NCI-H128 (cell line): ENCODE measurements around the gene NDUFA6.
"Not testable (repeated sequence)": the region's sequence is repeated elsewhere in the genome, so short reads cannot be mapped to it uniquely, and the experiment has no call there.

Experiments used
- DNase-seq: peaks from one replicate; lab custom pipeline; 2025; ENCODE audit not compliant: unreplicated experiment; lab: John Stamatoyannopoulos, UW

NDUFA6 gene

DNA sequence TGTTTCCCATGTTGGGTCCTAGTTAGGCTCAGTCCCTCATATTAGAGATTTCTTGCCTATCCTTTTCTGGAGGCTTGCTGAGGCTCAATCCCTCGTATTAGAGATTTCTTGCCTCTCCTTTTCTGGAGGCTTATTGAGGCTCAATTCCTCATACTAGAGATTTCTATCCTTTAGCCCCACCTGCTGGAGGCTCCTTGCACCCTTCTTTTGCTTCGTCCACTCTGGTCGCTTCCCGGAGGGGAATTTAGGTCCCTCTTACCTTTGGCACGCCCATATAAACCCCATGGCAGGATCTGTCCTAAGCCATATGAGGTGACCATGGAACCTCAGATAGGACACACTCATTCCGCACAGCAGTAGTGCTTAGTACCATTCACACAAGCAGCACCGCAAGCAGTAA, 24.1 kb upstream of the NDUFA6 start:
- no peak for DNase-seq

DNA sequence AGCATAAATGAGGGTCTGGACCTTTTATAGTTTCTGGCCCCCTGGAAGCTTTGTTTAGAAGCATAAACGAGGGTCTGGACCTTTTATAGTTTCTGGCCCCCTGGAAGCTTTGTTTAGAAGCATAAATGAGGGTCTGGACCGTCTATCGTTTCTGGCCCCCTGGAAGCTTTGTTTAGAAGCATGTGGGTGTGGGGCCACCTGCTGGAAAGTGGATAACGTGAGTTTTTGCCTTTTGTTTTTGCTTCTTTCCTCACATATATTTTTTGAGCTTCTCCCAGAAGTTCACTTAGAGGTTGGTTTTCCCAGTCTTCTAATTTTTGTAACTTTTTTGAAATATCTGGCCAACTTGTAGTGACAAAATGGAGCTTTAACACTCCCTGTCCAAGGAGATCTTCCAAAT, 22.2 kb upstream of the NDUFA6 start:
- DNase-seq = not testable (repeated sequence)

DNA sequence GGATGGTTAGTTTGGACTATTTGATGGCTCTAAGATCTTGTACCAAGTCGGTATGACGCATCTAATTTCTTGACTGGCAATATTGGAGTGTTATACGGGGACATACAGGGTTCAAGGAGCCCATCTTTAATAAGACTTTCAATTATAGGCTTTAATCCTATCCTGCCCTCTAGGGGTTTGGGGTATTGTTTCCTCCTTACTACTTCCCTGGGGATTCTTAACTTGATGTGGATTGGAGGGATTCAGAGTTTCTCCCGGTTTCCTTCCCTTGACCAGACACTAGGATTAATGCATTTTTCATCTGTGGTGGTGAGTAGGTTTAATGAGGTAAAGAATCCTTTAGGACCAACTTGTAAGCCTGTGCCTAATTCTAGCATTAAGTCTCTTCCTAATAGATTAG, 21.2 kb upstream of the NDUFA6 start:
- DNase-seq = no peak

DNA sequence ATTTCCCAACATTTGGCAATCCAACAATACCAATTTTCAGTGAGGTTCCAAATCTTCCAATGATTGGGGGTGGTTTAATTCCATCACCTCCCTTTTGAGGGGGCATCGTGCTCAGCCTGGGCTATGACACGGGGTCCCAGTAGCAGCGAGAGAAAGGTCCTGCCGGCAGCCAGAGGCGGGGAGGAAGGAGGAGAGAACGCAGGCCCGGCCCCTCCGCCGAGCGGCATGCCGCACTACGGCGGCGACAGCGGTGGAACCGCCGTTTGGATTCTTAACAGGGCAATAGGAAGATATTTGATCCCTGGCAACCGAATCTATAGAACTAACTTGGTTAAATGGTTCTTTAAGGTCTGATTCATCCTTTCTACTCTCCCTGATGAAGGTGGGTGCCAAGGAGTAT, 18.3 kb upstream of the NDUFA6 start:
- DNase-seq = no peak

DNA sequence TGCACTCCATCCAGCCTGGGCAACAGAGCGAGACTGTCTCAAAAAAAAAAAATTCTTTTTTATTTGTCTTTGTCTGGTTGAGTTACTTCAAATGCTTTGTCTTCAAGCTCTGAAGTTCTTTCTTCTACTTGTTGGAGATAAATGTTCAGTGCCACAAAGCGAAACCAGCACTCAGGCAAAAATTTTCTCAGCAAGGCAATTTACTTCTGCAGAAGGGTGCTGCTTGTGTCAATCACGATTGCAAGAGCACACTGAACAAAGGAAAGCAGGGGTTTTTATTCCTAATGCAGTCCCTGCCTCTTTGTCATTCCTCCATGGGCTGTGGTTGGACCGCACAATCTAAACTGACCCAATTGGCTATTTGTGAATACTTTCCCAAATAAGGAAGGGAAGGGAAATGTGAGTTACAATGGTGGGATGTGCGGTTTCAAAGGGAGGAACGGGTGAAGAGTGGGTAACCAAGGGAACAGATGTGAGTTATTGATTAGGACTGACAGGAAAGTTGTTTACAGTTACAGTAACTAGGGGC, 13.8 kb upstream of the NDUFA6 start:
- not testable (repeated sequence) for DNase-seq

DNA sequence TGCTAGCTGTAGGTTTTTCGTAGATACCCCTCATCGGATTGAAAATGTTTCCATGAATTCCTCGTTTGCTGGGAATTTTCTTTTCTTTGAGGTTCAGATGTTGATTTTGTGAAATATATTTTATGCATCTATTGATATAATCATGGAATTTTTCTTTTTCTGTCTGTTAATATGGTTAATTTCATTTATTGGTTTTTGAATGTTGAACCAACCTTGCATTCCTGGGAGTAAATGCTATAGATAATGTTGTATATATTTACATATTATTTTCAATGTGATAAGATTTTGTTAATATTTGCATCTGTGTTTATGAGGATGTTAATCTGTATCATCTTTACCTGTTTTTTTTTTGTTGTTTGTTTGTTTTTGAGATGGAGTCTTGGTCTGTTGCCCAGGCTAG, 10.6 kb upstream of the NDUFA6 start:
- DNase-seq = no peak

DNA sequence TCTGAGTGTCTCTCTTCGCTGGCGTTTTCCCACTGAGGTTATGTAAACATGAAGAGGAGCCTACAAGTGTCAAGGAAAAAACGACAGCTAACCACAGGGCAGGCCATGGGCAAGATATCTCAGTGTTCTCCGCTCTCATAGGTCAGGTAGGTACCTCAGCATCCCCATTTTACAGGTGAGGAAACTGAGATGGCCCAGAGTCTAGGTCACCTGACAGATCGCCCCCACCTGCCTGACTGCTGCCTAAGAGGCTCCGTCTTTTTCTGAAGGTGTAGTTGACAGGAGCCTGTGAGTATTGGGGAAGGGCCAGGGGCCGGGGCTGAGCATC, 847 bp upstream of the NDUFA6 start:
- no peak for DNase-seq

DNA sequence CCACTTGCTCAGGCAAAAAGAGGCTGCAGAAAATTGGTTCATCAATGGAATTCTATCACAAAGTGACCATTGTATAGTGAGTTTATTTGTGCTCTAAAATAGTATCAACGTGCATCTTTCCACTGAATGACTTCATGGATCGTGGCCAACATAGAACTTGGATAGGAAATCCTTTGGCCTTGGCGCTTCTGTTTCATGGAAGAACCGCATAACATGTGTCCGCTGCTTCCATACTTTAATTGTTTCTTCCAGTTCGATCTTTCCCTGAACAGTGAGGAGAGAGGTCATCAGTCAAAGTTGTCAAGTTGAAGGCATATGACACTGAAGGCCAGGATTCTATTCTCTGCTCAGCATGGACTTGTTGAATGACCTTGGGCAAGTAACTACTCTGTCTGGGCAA, 4.5 kb downstream of the NDUFA6 start:
- DNase-seq = no peak

DNA sequence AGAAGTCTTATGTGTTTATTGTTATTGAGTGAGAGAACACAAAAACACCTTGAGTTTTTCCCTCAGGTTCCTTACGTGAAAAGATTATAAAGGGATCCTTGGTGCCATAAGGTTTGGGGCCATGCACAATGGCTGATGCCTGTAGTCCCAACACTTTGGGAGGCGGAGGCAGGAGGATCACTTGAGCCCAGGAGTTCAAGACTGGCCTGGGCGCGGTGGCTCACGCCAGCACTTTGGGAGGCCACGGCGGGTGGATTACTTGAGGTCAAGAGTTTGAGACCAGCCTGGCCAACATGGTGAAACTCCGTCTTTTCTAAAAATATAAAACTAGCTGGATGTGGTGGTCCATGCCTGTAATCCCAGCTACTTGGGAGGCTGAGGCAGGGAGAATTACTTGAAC, 5.7 kb downstream of the NDUFA6 start:
- DNase-seq = no peak

DNA sequence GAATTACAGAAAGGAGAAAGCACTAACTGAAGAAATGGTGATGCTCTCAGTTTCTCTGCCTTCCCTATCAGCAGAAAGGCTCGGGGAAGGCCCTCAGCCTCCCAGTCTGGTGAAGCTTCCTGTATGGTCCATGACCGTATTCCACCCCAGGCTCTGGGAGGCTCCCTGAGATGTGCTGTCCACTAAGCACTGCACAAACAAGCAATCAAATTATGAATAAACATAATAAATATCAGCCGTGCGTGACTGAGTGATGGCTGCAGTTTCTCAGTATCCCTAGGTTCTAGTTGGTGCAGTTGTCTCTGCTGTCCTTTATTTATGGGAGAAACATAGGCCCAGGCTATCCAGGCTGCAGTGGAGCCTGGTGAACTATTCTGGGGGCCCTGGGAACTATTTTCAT, 7.5 kb downstream of the NDUFA6 start:
- no peak for DNase-seq

DNA sequence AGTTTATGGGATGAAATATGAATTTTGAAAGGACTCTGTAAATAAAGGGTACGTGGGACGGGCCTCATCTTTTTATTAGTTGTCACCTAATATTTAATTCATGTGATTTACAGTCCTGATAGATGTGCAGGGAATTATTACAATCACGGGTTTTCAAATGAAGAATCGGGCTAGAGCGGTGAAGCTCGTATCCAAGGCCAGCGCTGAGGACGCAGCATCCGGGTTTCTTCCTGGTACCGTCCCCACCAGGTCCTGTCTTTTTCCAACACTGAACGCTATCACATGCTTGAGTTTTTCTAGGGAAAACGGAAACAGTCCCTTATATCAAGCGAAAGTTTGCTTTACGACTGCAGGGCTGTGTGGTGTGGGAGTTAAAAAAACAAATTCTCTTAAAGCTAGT, 10.3 kb downstream of the NDUFA6 start:
- DNase-seq = no peak

DNA sequence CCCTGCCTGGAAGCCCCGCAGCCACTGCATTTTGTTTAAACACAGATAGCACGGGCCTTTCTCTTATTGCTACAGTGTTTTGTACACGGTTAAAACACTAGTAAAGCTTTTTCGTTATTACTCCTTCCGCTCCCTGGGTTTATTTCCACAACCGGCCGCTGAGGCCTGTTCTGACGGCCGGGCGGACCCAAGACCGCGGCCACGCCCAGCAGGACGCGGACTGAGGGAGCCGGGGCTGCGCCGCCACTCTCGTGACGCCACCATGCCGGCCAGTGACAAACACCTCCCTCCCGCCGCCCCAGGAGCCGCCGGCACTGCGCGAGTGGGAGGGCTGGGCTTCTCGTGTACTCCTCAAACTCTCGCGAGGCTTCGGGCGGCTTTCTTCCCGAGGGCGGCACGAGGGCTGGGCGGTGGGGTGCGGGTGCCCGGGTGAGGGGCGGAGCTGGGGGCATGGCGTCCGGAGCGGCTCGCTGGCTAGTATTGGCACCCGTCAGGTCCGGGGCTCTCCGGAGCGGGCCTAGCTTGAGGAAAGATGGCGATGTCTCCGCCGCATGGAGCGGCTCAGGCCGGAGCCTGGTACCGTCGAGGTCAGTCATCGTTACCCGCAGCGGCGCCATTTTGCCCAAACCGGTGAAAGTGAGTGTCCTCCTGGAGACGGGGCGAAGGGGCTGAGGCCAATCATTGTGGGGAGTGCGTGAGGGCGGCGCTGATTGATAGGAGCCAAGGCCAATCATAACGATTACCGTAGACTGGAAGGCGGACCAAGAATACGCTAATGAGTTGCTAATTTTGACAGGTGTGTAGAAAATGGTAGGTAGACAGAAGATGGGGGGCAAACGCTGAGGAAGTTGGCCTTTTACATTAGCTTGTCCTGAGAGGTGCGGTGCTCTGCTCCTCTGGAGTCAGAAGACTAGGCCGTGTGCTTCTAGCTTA, 11.0 kb downstream of the NDUFA6 start, which contains the start of gene SMDT1:
TSS of gene SMDT1 (plus strand) at position 382 of the 933 bp plus-strand sequence. CDS start at position 451, 69 bp downstream.
- peak; percentile 89 for DNase-seq

DNA sequence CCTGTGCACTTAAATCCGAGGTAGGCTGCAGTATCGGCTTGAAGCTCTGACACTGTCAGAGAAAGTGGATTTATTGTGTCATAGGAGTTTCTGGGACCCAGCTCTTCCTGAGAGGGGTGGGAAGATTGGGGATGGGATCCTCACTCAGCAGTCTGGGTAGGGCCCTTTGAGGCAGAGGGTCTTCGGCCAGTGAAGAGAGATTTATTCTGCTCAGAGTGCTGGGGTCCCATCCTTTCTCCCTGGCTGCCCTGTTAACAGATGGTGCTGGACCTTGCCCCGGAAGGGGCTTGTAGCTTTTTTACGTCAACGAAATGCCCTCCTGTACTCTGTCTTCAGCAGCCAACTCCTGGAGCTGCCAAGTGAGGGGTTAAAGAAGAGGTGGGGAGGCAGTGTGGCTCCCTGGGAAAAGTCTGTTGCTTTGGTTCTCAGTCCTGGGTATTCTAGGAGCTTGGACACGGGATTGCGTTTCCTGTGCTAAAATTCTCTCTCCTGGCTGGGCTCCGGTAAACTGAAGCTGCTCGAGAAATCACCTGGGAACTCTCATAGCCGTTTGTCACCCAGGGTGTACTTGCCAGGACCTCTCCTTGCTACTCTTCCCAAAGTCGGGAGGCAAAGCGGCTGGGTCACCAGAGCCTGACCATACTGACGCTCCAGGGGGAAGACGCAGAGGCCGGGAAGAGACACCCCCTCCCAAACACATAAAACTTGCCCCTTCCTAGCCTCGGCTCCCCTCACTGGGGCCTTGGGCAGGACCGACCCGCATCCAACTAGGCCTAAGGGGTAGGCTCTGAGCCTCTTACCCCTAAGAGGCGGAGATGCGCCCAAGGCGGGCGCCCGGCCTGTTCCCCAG, 11.9 kb downstream of the NDUFA6 start:
- DNase-seq = no peak

DNA sequence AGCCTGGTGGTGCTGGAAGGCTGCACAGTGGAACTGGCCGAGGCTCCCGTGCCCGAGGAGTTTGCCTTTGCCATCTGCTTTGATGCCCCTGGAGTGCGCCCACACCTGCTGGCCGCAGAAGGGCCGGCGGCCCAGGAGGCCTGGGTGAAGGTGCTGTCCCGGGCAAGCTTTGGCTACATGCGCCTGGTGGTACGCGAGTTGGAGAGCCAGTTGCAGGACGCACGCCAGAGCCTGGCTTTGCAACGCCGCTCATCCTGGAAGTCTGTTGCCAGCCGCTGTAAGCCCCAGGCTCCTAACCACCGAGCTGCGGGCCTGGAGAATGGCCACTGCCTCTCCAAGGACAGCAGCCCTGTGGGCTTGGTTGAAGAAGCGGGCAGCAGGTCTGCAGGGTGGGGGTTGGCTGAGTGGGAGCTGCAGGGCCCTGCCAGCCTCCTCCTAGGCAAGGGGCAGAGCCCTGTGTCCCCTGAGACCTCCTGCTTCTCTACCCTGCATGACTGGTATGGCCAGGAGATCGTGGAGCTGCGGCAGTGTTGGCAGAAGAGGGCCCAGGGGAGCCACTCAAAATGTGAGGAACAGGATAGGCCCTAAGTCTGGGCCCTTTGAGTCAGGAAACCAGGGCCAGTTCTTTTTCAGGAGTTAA, 13.0 kb downstream of the NDUFA6 start:
- DNase-seq = no peak

DNA sequence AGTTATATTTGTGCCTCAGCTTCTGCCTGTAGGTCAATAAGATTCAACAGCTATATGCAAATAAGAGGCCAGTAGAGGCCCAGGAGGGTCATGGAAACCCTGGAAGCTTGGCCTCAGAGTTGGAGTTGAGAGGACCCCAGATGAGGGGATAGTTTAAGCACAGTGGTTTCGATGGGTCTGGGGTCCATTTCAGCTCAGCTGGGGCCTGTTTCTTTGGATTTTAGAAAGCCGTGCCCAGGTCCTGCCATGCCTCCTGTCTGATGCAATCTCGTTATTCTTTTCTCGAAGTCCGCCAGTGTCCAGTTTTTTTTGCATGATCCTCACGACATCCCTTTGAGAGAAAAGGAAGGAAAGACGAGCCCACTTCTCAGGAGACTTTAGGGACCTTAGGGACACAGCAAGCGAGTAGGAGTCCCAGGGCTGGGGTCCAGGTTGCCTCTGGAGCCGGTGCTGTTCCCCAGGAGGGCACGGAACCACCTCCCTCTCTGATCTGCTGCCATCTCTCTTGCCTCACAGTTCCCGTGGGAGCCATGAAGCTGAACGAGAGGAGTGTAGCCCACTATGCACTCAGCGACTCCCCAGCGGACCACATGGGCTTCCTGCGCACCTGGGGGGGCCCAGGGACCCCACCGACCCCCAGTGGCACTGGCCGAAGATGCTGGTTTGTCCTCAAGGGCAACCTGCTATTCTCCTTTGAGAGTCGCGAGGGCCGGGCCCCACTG, 13.6 kb downstream of the NDUFA6 start:
- DNase-seq = no peak

DNA sequence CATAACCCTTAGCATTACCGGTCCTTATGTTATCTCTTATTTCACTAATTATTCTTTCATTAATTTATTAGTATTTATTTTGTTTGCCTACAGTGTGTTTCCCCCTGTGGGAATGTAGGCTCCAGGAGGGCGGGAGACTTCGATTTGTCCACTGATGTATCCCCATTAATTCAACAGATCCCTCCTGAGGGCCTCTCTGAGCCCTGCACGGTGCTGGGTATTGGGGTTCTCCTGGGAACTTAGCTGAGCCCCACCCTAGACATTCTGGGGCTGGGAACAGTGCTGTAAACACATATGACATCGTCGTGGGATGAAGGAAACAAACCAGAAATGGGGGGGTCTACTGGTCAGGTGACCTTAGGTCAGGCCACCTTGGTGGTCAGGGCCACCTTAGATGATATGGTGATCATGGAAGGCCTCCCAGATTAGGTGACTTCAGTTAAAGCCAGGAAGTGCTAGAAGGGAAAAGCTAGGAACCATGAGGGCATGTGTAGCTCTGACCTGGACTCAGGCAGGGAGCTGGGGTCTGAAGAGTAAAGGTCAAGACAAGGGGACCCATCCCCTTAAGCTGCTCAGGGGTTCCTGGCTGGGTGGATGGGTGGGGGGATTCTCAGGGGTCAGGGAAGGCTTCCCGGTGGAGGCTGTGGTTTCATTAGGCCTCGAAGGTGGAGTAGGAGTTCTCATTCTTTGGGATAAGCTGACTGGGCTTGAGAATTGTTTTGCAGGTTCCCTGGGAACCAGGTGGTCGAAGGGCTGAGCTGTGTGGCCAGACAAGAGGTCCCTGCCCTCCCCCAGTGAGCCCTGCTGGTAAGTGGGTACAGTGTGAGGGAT, 15.5 kb downstream of the NDUFA6 start:
- DNase-seq = no peak

DNA sequence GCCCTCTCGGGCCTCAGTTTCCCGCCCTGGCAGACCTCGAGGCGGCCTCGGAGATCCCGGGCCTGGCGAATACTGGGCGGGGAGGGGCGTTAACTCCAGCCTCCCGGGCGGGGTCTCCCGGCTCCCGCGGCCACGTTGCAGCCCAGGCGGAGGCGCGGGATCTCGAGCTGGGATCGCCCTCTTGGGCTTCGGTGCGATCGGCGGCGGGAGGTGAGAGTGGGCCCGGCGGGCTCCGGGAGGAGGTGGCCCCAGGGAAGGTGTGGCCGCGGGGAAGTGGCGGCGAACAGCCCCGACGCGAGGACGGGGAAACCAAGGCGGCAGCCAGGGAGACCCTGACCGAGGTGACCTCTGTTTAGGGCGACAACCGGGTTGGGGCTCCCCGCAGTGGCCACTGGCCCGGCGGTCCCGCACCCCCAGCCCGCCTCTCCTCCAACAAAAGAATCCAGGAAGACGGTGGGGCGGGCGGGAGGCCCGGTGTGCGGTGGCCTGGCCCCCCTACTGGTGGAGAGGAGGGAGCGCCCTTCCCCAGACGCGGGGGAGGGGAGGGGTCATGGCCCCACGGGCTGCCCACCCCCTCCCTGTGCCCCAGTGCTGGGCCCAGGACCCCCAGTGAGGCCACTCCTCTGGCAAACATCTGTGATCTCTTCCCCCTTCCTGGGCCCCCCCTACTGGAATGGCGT, 16.3 kb downstream of the NDUFA6 start, which contains the start of gene PHETA2:
TSS of gene PHETA2 (plus strand) at position 117 of the 680 bp plus-strand sequence. CDS start 3,046 bp downstream, outside the sequence.
- DNase-seq = no peak

DNA sequence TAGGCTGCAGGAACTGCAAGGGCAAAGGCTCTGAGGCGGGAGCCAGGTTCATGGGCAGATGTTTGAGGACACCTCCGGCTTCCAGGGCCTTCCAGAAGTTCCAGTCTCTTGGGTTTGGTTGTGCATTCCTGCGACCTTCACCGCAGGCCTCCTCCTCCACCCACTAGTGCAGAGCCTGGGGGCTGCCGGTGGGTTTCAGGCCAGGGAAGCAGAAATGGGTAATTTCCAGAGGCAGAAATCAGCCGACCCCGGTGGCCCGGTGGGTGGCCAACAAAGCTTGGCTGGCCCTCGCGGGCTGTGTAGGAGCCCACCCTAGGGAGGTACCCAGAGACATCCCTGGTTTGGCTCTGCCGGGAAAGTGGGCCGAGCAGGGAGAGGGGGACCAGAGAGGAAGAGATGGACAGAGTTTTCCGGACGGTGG, 16.9 kb downstream of the NDUFA6 start:
- no peak for DNase-seq
